C4-2B (cell line): Measurements from ENCODE around the gene RPL12.

Source experiments
- ZFX ChIP-seq: fragments of 450-650 bp; IDR thresholded peaks from 2 replicates; pipeline ENCODE4 v1.6.1; 2017
- TF ChIP-seq, protein P1 (sequence below): fragments of 450-650 bp; conservative IDR thresholded peaks from 2 replicates; pipeline ENCODE4 v1.5.1; 2017; ENCODE audit warnings: mild to moderate bottlenecking

DNA sequence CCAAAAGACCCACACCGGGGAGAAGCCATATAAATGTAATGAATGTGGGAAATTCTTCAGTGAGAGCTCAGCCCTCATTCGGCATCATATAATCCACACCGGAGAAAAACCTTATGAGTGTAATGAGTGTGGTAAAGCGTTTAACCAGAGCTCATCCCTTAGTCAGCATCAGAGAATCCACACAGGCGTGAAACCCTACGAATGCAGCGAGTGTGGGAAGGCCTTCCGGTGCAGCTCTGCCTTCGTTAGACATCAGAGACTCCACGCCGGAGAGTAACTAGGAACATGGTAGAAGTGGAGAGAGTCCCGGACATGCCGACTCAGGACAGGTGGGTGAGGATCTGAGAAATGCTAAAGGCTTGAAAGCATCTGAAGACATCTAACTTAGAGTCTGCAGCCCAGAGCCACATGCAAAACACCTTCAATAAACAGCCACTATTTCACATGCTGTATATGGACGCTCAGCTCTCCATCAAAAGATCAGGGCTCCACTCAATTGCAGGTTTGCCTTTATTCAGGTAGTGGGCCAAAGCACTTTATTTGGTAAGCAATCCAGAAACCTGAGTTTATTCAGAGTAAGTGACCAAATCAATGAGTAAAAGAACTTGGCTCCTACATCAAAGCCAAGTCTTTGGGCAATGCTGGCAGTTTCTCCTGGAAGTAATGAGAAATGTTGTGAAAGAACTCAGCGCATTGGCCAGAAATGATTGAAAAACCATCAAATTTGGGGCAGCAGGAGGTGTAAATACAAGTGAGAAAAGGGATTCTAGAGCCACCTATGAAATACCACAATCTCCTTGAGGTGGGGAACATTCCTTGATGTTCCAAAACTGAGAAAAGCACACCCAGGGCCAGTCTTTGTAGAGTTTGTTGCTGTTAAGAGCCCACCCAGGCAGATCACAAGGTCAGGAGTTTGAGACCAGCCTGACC, 6.0 kb downstream of the RPL12 start:
- TF ChIP-seq, protein P1, sequence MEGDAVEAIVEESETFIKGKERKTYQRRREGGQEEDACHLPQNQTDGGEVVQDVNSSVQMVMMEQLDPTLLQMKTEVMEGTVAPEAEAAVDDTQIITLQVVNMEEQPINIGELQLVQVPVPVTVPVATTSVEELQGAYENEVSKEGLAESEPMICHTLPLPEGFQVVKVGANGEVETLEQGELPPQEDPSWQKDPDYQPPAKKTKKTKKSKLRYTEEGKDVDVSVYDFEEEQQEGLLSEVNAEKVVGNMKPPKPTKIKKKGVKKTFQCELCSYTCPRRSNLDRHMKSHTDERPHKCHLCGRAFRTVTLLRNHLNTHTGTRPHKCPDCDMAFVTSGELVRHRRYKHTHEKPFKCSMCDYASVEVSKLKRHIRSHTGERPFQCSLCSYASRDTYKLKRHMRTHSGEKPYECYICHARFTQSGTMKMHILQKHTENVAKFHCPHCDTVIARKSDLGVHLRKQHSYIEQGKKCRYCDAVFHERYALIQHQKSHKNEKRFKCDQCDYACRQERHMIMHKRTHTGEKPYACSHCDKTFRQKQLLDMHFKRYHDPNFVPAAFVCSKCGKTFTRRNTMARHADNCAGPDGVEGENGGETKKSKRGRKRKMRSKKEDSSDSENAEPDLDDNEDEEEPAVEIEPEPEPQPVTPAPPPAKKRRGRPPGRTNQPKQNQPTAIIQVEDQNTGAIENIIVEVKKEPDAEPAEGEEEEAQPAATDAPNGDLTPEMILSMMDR: no peak
- no peak for TF ChIP-seq ZFX
